Naive thymus-derived CD4-positive, alpha-beta T cell (primary cell): ENCODE measurements around the gene AGFG2. TPM values are rescaled to one million over a fixed set of nuclear protein-coding genes. Genes with fewer than 3 reads are reported as not detected.
A peak's percentile ranks its signal among the peaks of the same experiment; 100 is the strongest.
"Not testable (repeated sequence)": the region's sequence is repeated elsewhere in the genome, so short reads cannot be mapped to it uniquely, and the experiment has no call there.

Experiments used
- ATAC-seq: fragments of 150-1000 bp; cut with Tn5 transposase; 2 replicates; pipeline ENCODE4 v1.10.0; 2021; ENCODE audit warnings: mild to moderate bottlenecking, moderate library complexity
- CTCF ChIA-PET: fragments of 350-600 bp; sonication (Branson Sonifier 250); formaldehyde crosslinking; loops from one replicate; lab custom pipeline; 2021; ENCODE audit warnings: antibody characterized with exemption; lab: Charles Lee
- POLR2A ChIA-PET: fragments of 350-600 bp; sonication (Branson Sonifier 250); formaldehyde crosslinking; loops from one replicate; lab custom pipeline; 2021; ENCODE audit warnings: antibody characterized with exemption, inconsistent platforms; lab: Charles Lee
- DNase-seq, 9 donors: peaks; one replicate each; pipeline versions ENCODE4 v3.0.0 to v3.0.0-alpha.2; 2020 to 2022; ENCODE audit warnings: mixed read lengths in 1 of 9
- H3K27ac ChIP-seq: one replicate; pipeline ENCODE4 v1.7.0; 2013; ENCODE audit warnings: mild to moderate bottlenecking, low read depth, low read length, moderate library complexity
- H3K27me3 ChIP-seq, 2 donors: one replicate each; pipeline ENCODE4 v1.7.0; 2013; ENCODE audit warnings: low read length in 2 of 2, mild to moderate bottlenecking in 2 of 2, moderate library complexity in 2 of 2; ENCODE audit not compliant: control insufficient read depth in 2 of 2, insufficient read depth in 2 of 2
- H3K36me3 ChIP-seq, 3 experiments: 1 replicate in 2 of 3; 2 replicates in 1 of 3; pipeline ENCODE4 v1.7.0; 2013; ENCODE audit warnings: low read length in 3 of 3, mild to moderate bottlenecking in 3 of 3, moderate library complexity in 1 of 3; ENCODE audit not compliant: insufficient read depth in 3 of 3, control insufficient read depth in 2 of 3
- H3K4me1 ChIP-seq, 2 donors: one replicate each; pipeline ENCODE4 v1.7.0; 2013; ENCODE audit warnings: low read length in 2 of 2, mild to moderate bottlenecking in 2 of 2, moderate library complexity in 1 of 2; ENCODE audit not compliant: control insufficient read depth in 2 of 2, insufficient read depth in 2 of 2
- H3K4me3 ChIP-seq: 2 replicates; pipeline ENCODE4 v1.7.0; 2013; ENCODE audit warnings: mild to moderate bottlenecking, low read length
- H3K9me3 ChIP-seq, 3 experiments: 1 replicate in 2 of 3; 2 replicates in 1 of 3; pipeline ENCODE4 v1.7.0; 2013; ENCODE audit warnings: low read length in 3 of 3; ENCODE audit not compliant: control insufficient read depth in 2 of 3
- H3K27ac Mint-ChIP-seq, 9 donors: one replicate each; pipeline ENCODE4 v1.8.0; 2020 to 2022; ENCODE audit warnings: mixed read lengths in 9 of 9, mild to moderate bottlenecking in 8 of 9, moderate library complexity in 5 of 9, inconsistent platforms in 2 of 9
- H3K27me3 Mint-ChIP-seq, 5 donors: one replicate each; pipeline ENCODE4 v1.8.0; 2021 to 2022; ENCODE audit warnings: mixed read lengths in 5 of 5, mild to moderate bottlenecking in 1 of 5
- H3K36me3 Mint-ChIP-seq, 5 donors: one replicate each; pipeline ENCODE4 v1.8.0; 2020 to 2022; ENCODE audit warnings: mixed read lengths in 5 of 5, mild to moderate bottlenecking in 3 of 5, inconsistent platforms in 1 of 5
- H3K4me1 Mint-ChIP-seq, 7 donors: one replicate each; pipeline ENCODE4 v1.8.0; 2020 to 2022; ENCODE audit warnings: mixed read lengths in 7 of 7, mild to moderate bottlenecking in 3 of 7, inconsistent platforms in 1 of 7
- H3K4me3 Mint-ChIP-seq, 10 donors: one replicate each; pipeline ENCODE4 v1.8.0; 2020 to 2022; ENCODE audit warnings: mild to moderate bottlenecking in 10 of 10, mixed read lengths in 10 of 10, moderate library complexity in 6 of 10, inconsistent platforms in 2 of 10
- H3K9me3 Mint-ChIP-seq, 11 donors: one replicate each; pipeline ENCODE4 v1.8.0; 2020 to 2022; ENCODE audit warnings: mixed read lengths in 11 of 11, mild to moderate bottlenecking in 4 of 11, inconsistent platforms in 1 of 11, moderate library complexity in 1 of 11
- intact Hi-C, 2 donors: fragments of 100-400 bp; cut with micrococcal nuclease; formaldehyde crosslinking; loops; one replicate each; pipeline ENCODE4 v1.15.1; 2023
- polyA plus RNA-seq, 2 donors: library from polyadenylated mRNA; unstranded; fragments of 300-500 nt; fragmentation: Illumina TruSeq; gene quantifications; one replicate each; pipeline ENCODE4 v1.2.3, GENCODE V29; 2021
- total RNA-seq, 6 experiments: library from RNA in 5 of 6; stranded (reverse) in 5 of 6; gene quantifications; 1 replicate in 5 of 6; 2 replicates in 1 of 6; pipeline ENCODE4 v1.2.3 and lab custom pipeline; 2021 to 2026

The AGFG2 gene
- total and polyA plus RNA-seq, 7 experiments from 2014 or later: 5.7 to 42.4 (median 23.2) TPM

DNA sequence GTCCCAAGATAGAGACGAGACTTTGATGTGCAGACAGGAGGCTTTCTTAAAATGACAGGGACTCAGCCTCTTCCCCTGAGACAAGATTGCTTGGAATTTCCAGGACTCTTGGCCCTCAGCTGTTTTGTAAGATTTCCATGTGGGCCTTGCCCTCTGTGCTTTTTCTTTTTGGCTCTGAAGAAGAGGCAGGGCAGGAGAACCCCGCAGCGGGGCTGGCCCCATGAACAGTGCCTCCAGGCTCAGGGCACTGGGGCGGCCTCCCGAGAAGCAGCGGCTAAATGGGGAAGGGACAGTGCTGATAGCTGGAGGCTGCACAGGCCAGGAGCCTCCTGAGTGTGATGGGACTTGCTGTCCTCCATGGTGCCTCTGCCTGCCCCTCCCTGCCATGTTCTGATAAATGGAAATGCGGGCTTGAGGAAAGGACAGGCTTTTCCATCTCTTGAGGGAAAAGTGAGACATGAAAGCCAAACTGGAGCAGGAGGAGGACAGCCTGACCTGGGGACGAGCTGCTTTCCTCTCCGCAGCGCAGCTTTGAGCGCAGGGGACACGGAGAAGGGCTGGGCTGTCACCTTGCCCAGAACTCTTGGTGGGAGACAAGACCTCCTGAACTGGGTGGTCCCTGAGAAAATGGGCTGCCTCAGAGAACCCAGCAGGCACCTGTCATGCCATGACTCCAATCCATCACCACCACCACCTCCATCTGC, 22.6 kb downstream of the AGFG2 start:
- H3K9me3 Mint-ChIP-seq: no peaks in the 10 kb centered on the region

DNA sequence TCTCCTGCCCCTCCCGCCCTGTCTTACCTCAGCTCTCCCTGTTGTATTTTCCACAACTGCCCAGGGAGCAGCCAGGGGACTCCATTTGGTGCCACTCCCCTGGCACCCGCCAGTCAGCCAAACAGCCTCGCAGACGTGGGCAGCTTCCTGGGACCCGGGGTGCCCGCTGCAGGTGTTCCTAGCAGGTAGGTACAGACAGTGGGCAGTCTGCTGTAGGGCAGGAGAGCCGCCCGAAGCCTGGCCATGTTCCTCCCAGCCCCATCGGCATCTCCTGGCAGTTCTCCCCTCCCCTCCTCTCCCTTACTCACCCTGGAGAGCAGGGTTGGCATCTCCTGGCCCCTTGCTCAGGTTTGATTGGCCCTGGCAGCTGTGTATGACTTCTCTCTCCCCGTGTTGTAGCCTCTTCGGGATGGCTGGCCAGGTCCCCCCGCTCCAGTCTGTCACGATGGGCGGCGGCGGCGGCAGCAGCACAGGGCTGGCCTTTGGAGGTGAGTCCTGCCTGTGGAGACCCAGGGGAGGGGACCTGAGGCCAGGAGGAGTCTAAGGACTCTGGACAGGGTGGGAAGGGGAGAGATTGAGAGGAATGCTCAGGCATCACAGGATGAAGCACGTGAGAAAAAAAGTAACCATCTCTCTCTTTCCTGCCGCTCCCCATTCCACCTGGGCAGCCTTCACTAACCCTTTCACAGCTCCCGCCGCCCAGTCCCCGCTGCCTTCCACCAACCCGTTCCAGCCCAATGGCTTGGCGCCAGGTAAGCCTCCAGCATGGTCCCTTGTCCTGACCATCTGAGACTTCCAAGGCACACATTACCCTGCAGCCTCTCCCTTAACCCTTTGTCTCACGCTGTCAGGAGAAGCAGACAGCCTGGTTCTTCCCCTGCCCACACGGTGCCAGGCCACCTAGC, 23.4 kb downstream of the AGFG2 start:
- Mint-ChIP-seq H3K4me1 (peaks cover 8 to 25% (median 17%) of the 10 kb centered on the region in 7 donors), H3K27me3 (no peaks in the 10 kb centered on the region), H3K36me3 (peaks cover 0 to 8% (median 4%) of the 10 kb centered on the region in 5 donors), H3K27ac (no peak overlapping the region), H3K4me3 (no peak overlapping the region), H3K9me3 (no peaks in the 10 kb centered on the region)
- CTCF ChIA-PET: interaction anchor here (1.8 to 8.0 kb wide), 5 partner anchors 19 to 129 kb away, joined by 4 to 65 read pairs (median 18); partner anchors contain the start of genes FBXO24 and LRCH4
- DNase-seq (no peak), ATAC-seq (no peak)
- Histone ChIP-seq H3K9me3 (no peaks in the 10 kb centered on the region), H3K27ac (no peak overlapping the region), H3K36me3 (peaks cover 0 to 22% (median 0%) of the 10 kb centered on the region in 3 experiments), H3K27me3 (no peaks in the 10 kb centered on the region), H3K4me1 (peaks cover 0 to 13% of the 10 kb centered on the region in 2 donors), H3K4me3 (no peak overlapping the region)
- intact Hi-C loops: no loop called here
- POLR2A ChIA-PET: interaction anchor here (0.5 to 12.4 kb wide), 3 partner anchors 18 to 94 kb away, joined by 3 to 173 read pairs (median 17); partner anchors contain the start of genes FBXO24 and LRCH4

More for the DNA sequence above, 22.6 kb downstream of the AGFG2 start:
- Mint-ChIP-seq H3K27ac (no peak overlapping the region), H3K4me3 (no peak overlapping the region), H3K36me3 (peaks cover 0 to 8% (median 6%) of the 10 kb centered on the region in 5 donors), H3K4me1 (peaks cover 8 to 22% (median 16%) of the 10 kb centered on the region in 7 donors), H3K27me3 (no peaks in the 10 kb centered on the region)
- H3K4me3 ChIP-seq: no peak overlapping the region
- CTCF ChIA-PET: interaction anchor here (3.5 to 8.0 kb wide), 3 partner anchors 23 to 84 kb away, joined by 35 to 65 read pairs (median 47); partner anchors contain the start of genes FBXO24, LRCH4 and TSC22D4
- peaks cover 0 to 13% of the 10 kb centered on the region in 2 donors for H3K4me1 ChIP-seq
- H3K9me3 ChIP-seq: no peaks in the 10 kb centered on the region
- H3K36me3 ChIP-seq: peaks cover 0 to 30% (median 0%) of the 10 kb centered on the region in 3 experiments
- intact Hi-C loops: no loop called here
- H3K27me3 ChIP-seq: no peaks in the 10 kb centered on the region
- DNase-seq: no peak
- H3K27ac ChIP-seq: no peak overlapping the region
- ATAC-seq: no peak
- POLR2A ChIA-PET: interaction anchor here (0.5 to 12.4 kb wide), 7 partner anchors 17 to 103 kb away, joined by 3 to 173 read pairs (median 3); partner anchors contain the start of genes FBXO24 and LRCH4

GRCh38 chr7:100563100-100563564, 24.1 kb downstream of the AGFG2 start:
- Histone ChIP-seq H3K9me3 (no peaks in the 10 kb centered on the region), H3K36me3 (peaks cover 0 to 18% (median 0%) of the 10 kb centered on the region in 3 experiments), H3K4me3 (no peak overlapping the region), H3K4me1 (peaks cover 5 to 16% of the 10 kb centered on the region in 2 donors), H3K27ac (no peak overlapping the region), H3K27me3 (no peaks in the 10 kb centered on the region)
- CTCF ChIA-PET: interaction anchor here (0.9 to 8.0 kb wide), 11 partner anchors 20 to 128 kb away, joined by 3 to 65 read pairs (median 9); partner anchors contain the start of genes FBXO24 and LRCH4
- intact Hi-C loops: no loop called here
- Mint-ChIP-seq H3K36me3 (peaks cover 0 to 8% (median 4%) of the 10 kb centered on the region in 5 donors), H3K4me3 (no peak overlapping the region), H3K27me3 (no peaks in the 10 kb centered on the region), H3K27ac (no peak overlapping the region), H3K9me3 (no peaks in the 10 kb centered on the region), H3K4me1 (peaks cover 8 to 29% (median 23%) of the 10 kb centered on the region in 7 donors)
- ATAC-seq (no peak), DNase-seq (no peak)
- POLR2A ChIA-PET: interaction anchor here (1.4 to 12.4 kb wide), 4 partner anchors 22 to 128 kb away, joined by 4 to 173 read pairs (median 8); partner anchors contain the start of genes FBXO24 and LRCH4

GRCh38 chr7:100563809-100564400, 24.9 kb downstream of the AGFG2 start:
- ATAC-seq: peak; percentile 82
- Mint-ChIP-seq H3K4me3 (no peak overlapping the region), H3K27ac (peak overlapping the region in 6 of 9 donors; percentile 9 to 76 (median 48)), H3K36me3 (peaks cover 0 to 8% (median 4%) of the 10 kb centered on the region in 5 donors), H3K4me1 (peaks cover 13 to 37% (median 28%) of the 10 kb centered on the region in 7 donors), H3K9me3 (no peaks in the 10 kb centered on the region), H3K27me3 (no peaks in the 10 kb centered on the region)
- H3K4me3 ChIP-seq: no peak overlapping the region
- ChIA-PET CTCF (interaction anchor here (0.6 to 8.0 kb wide), 22 partner anchors 15 to 164 kb away, joined by 3 to 65 read pairs (median 5); partner anchors contain the start of genes FBXO24, LRCH4 and TSC22D4), POLR2A (interaction anchor here (0.9 to 12.4 kb wide), 8 partner anchors 9 to 127 kb away, joined by 3 to 173 read pairs (median 4); partner anchors contain the start of genes FBXO24 and LRCH4)
- peaks cover 0 to 18% (median 0%) of the 10 kb centered on the region in 3 experiments for H3K36me3 ChIP-seq
- no peaks in the 10 kb centered on the region for H3K27me3 ChIP-seq
- DNase-seq: peak; percentile 65 to 89 (median 77)
- H3K4me1 ChIP-seq: peaks cover 8 to 22% of the 10 kb centered on the region in 2 donors
- intact Hi-C loops: loop anchor here (1.0 to 2.0 kb wide), 7 partner anchors 24 to 288 kb away; partner anchors contain the start of gene SLC12A9 (in 1 of the 2)
- H3K27ac ChIP-seq: no peak overlapping the region
- H3K9me3 ChIP-seq: no peaks in the 10 kb centered on the region

DNA sequence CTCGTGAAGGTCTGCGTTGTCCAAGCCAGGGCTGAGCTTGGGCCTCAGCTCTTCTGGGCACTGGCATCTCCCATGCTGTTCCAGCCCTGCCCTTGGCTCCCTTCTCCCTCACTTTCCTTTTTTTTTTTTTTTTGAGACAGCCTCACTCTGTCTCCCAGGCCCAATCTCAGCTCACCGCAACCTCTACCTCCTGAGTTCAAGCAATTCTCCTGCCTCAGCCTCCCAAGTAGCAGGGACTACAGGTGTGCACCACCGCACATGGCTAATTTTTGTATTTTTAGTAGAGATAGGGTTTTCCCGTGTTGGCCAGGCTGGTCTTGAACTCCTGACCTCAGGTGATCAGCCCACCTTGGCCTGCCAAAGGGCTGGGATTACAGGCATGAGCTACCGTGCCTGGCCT, 25.4 kb downstream of the AGFG2 start:
- H3K4me3 ChIP-seq, H3K9me3 Mint-ChIP-seq, H3K36me3 Mint-ChIP-seq, DNase-seq, H3K9me3 ChIP-seq, H3K27me3 Mint-ChIP-seq, ATAC-seq, H3K27ac ChIP-seq, H3K27me3 ChIP-seq, H3K4me3 Mint-ChIP-seq: not testable (repeated sequence)
- Mint-ChIP-seq H3K27ac (peak overlapping the region in 2 of 9 donors; percentile 43 to 52), H3K4me1 (peaks cover 18 to 37% (median 28%) of the 10 kb centered on the region in 7 donors)
- ChIA-PET CTCF (interaction anchor here (0.6 to 8.0 kb wide), 25 partner anchors 13 to 165 kb away, joined by 3 to 65 read pairs (median 5); partner anchors contain the start of genes FBXO24, LRCH4 and TSC22D4), POLR2A (interaction anchor here (0.9 to 12.4 kb wide), 8 partner anchors 10 to 127 kb away, joined by 3 to 173 read pairs (median 4); partner anchors contain the start of genes FBXO24 and LRCH4)
- H3K36me3 ChIP-seq: peaks cover 0 to 18% (median 0%) of the 10 kb centered on the region in 3 experiments
- intact Hi-C loops: loop anchor here (1.0 to 2.0 kb wide), 7 partner anchors 24 to 288 kb away; partner anchors contain the start of gene SLC12A9 (in 1 of the 2)
- peaks cover 11 to 24% of the 10 kb centered on the region in 2 donors for H3K4me1 ChIP-seq
